HG03066 (cell line): ENCODE measurements around the gene OR6N1.

ENCODE experiments used
- ATAC-seq: cut with Tn5 transposase; IDR thresholded peaks from one replicate; pipeline ENCODE4 v1.9.1; 2021; ENCODE audit warnings: low read depth; ENCODE audit not compliant: unreplicated experiment

The OR6N1 gene, protein sequence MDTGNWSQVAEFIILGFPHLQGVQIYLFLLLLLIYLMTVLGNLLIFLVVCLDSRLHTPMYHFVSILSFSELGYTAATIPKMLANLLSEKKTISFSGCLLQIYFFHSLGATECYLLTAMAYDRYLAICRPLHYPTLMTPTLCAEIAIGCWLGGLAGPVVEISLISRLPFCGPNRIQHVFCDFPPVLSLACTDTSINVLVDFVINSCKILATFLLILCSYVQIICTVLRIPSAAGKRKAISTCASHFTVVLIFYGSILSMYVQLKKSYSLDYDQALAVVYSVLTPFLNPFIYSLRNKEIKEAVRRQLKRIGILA

DNA sequence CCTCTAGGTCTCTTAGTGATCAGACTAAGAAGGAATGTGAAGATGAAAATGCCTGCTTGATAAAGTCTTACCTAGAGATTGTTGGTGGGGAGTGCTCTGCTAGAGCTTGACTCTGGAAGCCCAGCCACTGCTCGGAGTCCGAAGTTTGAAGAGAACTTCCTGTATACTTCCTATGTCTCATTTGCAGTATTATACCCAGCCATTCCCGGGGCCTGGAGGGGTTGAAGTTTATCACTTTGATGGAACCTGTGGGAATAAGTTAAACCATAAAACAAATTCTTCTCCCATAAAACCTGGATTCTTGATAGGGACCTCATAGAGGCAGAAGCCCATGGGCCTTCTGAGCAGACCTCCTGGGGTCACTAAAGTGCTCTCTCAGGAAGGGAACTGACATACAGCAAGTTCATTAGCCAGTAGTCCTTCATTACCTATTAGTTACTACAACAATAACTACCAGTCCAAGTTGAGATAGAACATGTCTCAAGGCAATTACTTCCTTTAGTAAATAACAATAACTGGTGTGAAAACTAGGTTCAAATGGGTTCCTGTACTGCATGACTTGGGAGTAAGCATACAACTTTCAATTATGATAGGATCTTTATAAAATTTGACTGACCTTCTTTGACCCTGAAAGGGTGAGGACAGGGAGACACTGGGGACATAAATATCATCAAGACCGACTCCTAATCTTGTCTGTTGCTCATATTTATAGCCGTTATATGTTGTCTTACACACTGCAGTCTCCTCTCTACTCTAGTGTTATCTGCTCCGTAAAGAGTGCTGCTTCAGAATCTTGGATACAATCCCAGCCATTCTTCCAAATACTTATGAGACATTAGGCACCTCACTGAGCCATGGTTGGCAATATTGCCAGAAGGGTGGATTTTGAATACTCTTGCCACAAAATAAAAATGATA lies at the start of gene OR6N1:
TSS of gene OR6N1 (minus strand) at position 246 of the 917 bp plus-strand sequence. CDS start 5,513 bp downstream, outside the sequence.
- ATAC-seq, result no peak

DNA sequence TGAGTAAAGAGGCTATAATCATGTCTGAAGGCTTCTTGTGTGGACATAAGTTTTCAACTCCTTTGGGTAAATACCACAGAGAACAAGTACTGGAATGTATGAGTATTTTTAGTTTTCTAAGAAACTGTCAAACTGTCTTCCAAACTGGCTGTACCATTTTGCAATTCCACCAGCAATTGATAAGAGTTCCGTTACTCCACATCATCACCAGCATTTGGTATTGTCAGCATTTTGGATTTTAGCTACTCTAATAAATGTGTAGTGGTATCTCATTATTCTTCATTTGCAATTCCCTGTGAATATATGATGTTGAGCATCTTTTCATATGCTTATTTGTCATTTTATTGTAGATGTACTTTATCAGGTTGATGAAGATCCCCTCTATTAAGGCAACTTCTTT lies 49.7 kb upstream of the OR6N1 start:
- no peak for ATAC-seq

DNA sequence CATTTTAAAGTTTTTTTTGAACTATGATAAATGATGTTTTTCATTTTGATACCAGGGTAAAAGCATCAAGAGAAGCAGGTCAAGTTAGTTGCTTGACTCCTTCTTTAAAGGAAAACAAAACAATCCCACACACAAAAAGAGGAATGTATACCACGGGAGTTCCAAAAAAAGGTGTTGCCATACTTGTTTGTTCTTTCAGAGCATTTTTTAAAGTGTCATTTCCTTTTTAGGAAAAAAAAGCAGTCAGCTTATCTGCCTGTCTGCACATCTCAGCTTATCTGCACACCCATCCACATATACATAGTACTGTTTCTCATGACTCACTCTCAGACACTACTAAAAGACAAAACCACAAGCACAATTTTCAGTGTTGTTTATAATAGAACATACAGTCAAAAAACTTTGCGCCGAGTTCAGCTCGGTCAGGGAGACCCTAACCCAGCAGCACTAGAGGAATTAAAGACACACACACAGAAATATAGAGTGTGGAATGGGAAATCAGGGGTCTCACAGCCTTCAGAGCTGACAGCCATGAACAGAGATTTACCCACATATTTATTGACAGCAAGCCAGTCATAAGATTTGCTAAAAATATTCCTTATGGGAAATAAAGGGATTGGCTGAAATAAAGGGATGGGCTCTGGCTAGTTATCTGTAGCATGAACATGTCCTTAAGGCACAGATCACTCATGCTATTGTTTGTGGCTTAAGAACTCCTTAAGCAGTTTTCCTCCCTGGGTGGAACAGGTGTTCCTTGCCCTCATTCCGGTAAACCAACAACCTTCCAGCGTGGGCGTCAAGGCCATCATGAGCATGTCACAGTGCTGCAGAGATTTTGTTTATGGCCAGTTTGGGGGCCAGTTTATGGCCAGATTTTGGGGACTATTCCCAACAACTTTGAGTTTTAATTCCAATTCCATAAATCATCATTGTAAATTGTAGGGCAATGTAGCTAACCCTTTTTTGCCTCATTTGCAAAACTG lies 47.8 kb upstream of the OR6N1 start:
- peak; percentile 95 for ATAC-seq

DNA sequence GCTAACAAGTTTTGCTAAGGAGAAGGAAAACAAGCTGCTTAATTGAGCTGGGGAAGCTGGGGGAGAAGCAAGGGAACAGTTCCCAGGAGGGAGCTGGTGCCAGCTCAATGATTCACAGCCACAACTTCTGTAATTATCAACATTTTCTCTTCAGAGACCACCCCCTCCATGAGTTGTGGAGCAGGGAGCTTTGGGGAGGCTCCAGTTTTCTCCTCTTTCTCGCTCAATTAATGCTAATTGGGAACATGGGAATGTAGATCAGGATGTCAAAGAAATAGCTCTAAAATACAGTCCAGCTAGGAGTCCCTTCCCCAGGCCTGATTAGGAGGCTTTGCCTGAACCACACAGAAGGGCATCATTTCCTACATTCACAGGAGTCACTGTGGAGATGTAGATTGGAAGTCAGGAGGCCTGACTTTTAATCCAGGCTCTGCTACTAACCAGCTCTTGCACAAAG lies 47.0 kb upstream of the OR6N1 start:
- ATAC-seq, result no peak

DNA sequence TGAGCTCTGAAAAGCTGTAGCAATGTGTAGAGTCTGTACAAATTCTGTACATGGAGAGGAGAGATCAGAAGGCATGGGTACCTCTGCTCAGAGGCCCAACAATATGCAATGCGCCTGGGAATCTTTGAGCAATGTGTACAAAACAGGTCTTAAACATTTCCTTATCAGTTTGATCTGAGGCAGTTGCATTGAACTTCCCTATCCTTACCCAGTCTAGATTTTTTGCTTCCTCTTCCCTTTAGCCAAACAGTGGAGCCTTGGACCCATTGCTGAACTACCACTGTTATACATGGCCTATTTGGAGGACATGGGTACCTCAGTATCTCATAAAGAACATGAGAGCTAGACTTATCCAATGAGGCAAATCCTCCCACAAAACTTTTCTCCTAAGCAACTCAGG lies 46.6 kb upstream of the OR6N1 start:
- ATAC-seq, result no peak

DNA sequence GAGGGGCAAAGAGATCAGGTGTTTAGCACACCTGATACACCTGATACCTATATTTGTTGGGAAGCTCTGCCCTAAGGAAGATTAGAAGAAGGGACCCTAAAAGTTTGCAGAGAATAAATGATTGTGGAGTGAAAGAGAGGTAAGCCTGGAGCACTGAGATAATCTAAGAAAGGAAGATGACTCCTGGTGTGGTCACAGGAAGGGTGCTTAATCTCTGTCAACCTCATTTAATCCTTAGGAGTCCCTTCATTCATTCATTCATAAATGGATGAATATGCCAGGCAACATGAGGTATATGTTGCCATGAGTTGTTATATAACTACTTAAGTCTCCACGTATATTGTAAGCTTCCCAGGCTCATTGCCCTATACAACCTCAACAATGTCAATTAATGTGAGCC lies 43.0 kb upstream of the OR6N1 start:
- no peak for ATAC-seq

DNA sequence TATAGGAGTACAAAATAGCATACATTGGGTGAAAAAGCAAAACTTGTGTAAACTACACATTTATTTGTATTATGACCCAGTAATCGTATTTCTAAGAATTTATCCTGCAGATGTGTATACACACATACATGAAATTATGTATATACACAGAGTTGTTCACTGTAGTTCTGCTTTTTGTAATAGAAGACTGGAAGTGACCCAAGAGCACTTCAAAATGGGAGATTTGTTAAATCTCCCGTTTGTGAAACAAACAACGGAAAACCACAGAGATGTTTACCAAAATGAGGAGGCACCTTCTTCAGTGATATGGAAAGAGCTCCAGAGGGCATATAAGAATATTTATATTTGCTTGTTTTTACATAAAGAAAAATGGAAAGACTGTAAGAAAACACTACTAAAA lies 41.2 kb upstream of the OR6N1 start:
- no peak for ATAC-seq

DNA sequence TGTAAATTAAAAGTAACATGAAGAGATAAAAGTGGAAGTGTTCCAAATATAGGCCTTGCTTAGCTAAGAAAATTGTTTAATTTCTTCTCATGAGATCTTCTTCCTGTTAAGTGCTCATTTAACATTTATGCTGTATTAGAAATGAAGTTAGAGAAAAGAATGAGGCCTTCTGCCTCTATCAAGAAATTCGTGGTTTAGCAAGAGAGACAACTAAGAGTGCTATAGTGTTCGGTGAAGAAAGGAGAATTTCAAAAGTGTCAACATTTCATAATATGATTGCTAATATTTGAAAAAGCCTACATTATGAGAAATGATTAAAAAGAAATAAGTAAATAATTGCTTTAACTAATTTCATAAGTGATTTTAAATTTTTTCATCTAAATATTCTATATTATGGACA lies 40.3 kb upstream of the OR6N1 start:
- no peak for ATAC-seq

DNA sequence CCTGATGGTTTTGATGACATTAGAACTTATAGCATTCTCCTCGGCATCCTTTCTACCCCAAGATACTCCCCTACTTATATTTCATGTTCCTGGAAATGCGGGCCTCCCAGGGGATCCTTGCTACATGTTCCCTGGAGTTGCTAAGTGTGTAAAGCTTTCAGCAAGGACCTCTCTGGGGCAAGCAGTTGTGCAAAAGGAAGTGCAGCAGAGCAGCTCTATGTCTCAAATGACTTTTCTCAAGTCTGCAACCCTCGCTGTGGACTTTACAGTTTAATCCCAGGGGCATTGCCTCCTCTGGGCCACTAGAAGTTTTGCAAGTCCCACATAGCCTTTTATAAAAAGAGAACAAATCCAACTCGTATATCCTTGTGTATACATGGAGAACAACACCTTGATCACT lies 38.3 kb upstream of the OR6N1 start:
- no peak for ATAC-seq

DNA sequence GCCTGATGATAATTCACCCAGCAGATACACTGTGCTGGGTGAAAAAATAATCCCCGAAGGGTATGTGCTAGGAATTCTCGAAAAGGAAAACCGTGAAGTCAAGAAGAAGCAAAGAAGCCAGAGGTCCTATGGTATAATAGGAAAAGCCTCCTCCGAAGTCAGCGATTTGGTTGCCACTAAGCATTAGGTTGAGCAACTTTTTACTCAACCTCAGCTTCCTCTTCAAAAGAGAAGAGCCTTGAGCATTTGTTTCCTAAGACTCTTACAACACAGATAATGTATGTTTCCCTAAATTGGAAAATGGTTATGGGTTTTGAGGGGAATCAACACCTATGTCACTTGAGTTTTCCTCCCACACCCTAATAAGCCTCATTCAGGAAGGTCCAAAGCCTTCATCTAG lies 37.9 kb upstream of the OR6N1 start:
- no peak for ATAC-seq

DNA sequence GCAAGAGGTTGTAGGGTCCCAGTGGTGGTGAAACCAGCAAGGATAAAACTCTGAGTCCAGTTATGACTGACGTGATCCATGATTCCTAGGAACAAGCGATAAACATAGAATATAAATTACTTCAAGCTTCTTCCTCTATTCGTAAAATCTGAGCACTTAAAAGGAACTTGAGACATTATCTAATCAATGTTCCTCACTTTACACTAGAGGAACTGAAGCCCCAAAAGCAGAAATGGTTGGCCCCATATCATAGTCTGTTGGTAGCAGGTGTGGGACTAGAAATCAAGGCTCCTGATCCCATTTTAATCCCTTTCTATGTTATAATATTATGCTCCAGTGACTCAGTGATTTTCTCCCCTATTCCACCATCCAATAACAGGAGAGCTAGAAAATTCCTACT lies 37.3 kb upstream of the OR6N1 start:
- ATAC-seq, result no peak

DNA sequence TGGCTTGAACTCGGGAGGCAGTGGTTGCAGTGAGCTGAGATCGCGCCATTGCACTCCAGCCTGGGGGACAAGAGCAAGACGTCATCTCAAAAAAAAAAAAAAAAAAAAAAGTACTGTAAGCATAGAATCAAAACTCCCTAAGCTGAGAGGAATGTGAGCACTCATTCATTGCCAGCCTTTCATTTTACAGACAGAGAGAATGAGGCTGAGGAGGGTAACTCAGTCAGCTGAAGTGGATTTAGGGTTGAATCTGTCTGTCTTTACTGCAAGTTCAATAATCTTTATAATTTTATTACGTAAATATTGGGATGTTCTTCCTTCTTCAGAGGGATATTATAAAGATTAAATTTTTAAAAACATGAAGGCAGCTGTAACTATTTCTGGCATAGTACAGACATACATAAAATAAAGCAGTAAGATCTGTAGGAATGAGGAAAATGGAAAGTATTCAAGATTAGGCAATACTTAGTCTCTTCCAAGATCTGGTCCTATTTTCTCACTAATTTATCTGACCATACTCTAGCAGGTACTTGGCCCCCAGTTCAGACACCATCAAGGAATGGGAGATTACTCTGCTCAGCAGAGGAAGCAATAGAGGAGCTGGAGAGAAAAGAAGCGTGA lies 35.0 kb upstream of the OR6N1 start:
- no peak for ATAC-seq

DNA sequence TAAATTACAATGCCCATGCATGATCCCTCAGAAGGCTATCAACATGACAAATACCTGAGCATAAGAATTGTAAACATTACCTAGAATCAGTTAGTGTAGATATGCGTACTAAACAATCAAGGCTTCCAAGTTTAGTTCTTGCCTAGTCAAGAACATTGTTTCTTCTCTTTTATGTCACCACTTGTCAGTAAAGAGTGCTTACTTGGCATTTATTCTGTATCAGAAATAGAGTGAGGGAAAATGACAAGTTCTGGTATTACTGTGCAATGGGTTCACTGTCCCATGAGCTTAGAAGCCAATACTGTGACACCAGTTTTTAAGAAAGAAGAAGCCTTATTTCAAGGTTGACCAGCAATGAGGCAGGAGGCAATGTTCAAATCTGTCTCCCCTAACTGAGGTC lies 31.7 kb upstream of the OR6N1 start:
- no peak for ATAC-seq

DNA sequence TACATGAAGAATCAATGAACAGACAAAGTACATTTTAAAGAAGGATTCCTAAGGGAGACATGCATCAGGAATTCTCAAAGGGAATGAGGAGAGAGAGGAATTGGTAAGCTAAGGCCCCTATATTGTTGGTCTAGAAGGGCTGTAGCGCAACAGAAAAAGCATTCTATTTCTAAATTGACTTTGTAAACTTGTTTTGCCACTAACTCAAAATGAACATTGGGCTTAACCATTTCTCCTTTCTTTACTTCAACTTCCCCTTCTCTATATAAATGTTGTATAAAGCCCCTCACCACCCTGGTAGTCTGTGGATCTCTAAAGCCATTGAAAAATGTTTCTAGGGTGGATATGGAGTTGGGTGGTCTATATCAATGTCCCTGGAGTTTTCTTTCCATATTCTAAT lies 29.4 kb upstream of the OR6N1 start:
- ATAC-seq, result no peak

DNA sequence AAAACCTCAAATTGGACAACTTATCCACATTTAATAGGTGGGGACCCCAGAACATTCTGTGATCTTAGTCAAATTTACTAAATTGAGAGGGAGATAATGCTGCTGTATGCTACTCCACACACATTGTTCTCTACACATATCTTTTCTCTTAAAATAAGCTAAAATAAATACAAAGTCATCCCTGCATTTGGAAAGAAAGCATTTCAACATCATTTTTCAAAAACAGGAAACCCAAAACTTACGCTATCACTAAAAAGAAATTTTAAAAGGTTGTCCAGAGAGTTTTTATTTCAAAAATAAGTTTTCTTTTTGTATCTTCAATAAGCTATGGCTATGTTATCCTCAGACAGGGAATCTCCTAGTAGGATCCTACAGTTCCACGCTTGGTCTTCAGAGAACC lies 28.5 kb upstream of the OR6N1 start:
- no peak for ATAC-seq

DNA sequence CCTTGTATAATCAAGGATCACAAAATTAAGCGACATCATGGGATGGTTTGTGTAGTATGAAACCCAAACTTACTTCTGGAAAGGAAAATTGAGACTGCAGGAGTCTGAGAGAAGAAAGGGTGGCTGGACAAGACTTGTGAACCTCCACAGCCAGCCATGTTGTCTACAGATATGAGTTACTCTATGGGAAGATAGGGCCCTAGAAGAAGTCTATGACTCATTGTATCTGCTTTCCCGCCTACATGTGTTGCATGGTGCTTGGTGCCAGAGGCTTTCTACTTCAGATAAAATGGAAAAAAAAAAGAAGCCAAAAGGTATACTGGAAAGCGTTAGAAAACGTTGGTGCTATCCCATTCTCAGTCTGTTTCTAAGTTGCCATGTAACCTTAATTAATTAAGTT lies 27.7 kb upstream of the OR6N1 start:
- no peak for ATAC-seq

DNA sequence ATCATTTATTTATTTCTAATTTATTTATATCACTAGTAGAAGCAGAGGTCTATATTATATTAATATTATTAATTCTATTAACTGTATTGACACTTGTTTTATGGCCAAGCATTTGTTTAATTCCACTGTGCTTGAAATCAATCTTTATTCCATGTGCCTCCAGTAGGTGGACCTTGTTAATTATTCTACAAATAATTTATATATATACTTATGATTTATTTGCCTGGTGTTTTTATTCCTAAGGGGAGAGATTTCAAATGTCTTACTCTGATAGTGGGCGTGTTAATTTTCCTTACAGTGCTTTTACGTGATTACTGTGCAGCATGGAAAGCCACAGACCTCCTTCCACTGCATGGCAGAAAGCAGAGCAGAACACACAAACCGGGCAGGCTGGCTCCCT lies 26.5 kb upstream of the OR6N1 start:
- no peak for ATAC-seq

DNA sequence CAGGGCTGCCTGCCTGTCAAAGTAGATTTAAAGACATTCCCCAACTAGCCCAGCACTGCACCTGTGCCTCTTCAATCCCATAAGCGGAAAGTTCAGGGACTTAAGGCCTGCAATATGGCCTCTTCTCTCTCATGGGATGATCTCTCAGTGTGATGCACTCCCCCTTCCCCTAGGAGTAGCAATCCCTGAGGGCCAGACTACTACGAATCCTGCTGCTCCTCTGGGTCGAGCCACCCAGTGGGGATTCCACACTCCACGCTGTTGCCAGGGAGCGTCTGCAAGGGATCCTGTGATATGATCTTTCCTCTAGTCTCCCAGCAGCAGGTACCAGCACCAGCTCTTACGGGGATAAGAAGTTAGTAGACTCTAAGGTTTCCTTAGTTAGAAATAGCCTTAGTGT lies 22.3 kb upstream of the OR6N1 start:
- no peak for ATAC-seq

DNA sequence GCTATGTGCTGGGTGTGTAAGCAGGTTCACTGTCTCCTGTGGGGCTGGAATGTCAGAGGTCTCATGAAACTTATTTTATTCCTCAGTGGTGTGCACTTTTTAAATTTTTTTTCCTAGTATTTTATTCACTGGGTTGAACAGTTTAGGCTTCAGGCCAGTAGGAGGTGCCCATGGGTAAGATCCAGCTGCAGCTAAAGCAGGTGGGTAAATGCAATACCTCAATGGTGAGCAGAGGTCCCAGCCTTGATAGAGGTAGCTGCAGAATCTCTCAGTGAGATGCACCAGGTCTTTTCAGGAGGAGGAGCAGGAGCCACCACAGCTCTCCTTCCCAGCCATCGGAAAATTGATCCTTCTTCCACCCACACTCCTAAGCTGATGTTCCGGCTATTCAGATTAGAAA lies 21.6 kb upstream of the OR6N1 start:
- peak; percentile 65 for ATAC-seq

DNA sequence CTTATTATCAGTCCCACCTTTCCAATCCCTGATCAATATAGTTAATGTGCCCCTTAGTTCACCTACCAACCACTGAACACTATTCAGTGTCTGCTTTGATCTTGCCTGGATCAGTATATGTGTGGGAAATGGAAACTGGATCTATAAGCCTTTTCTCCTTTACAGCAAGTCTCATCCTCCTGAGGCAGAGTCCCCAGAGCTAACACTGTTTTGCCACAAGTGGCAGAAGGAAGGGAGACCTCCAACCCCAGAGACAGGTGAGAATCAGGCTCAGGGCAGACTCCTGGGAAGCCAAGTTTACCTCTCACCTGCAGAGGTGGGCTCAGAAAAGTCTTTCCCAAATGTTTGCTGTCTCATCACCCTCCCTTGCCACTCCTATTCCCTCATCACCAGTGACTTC lies 9.1 kb upstream of the OR6N1 start, which contains the start of gene OR6N2:
TSS of gene OR6N2 (minus strand) at position 101 of the 400 bp plus-strand sequence. CDS start 3,569 bp downstream, outside the sequence.
- no peak for ATAC-seq
